HG02642 (cell line): Measurements from ENCODE around the gene SLC66A3.

Source experiments
- ATAC-seq: cut with Tn5 transposase; IDR thresholded peaks from one replicate; pipeline ENCODE4 v1.9.1; 2021; ENCODE audit warnings: mild to moderate bottlenecking; ENCODE audit not compliant: unreplicated experiment, poor library complexity

SLC66A3 gene

DNA sequence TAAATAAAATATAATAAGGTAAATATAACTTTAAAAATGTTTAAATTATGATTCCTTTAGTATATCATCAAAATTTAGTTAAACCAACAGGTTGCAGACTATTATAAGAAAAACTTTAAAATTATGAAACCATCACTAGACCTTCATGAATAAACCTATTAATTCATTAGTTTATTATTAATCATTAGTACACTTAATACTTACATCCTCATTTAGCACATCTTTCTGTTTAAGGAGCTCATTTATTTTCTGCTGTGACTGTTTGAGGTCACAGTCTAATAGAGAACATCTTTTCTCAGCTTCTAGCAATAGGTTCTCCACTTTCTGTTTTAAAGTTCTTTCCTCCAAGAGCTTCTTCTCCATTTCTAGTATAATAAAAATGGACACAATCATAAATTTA, 52.8 kb downstream of the SLC66A3 start:
- no peak for ATAC-seq

DNA sequence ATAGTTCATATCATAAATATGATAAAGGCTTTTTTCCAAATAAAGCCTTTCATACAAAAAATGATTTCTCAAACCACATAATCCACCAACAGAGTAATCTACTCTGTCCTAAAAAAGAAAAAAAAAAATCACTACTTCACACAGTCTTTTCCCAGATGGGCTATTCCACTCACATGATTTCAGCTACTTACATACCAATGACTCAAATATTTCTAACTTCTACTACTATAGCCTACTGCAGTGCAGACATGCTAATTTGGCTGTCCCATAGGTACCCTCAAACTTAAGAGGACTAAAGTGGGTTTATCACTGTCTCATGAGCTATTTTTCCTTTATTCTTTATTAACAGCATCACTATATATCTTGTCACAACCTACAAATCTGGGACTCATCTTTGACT, 57.4 kb downstream of the SLC66A3 start:
- ATAC-seq = no peak

DNA sequence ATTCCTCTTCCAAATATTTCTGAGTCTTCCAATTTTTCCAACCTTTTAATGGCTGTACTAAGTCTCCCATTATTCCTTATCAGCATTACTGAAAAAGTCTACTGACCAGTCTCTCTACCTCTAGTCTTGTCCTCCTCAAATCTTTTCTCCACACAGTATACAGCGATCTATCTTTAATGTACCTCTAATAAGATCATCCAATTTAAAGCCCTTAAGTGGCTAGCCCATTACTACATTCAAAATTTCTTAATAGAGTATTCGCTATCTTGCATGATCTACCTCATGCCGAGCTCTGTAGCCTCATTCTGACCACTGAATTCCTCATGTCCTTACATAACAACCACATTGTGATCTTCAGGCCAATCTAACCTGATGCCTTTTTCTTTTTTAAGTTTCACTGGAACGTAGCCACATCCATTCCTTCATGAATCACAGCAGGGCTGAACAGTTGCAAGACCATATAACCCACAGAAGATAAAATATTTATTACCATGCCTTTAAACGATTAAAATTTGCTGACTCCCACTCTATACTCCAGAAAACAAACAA, 57.9 kb downstream of the SLC66A3 start:
- no peak for ATAC-seq

DNA sequence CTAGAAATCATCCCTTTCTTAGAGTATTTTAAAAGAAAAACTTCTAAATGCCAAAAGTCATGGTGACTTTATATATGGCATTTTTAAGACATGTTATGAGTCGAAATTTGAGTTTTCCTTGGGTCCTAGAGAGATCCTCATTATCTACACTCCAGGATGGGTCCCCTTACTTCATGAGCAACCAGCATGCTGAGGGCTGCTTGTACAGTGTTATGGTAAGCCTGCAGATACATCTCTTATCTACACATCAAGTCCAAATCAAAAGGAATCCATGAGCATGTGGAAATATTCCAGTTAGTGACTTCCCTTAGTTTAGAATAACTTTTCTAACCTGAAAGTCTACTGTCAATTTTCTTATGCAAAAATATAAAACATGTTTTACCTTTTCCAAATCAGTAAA, 58.7 kb downstream of the SLC66A3 start:
- ATAC-seq = no peak

DNA sequence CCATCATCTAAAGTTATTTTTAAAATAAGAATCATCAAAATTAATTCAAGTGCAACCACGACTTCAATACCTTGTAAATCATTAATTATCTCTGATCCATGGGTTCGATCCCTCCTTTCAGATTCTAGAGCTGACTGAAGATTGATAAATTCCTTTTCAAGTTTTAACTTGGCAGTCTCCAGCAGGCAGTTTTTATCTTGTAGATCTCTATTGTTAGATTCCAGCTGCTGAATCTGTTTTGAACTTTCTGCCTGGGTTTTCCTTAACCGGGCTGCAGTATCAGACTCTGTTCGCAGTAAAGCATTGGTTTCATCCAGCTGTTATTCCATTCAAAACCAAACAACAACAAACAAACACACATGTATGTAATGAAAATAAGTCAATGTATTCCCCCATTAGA, 59.5 kb downstream of the SLC66A3 start:
- no peak for ATAC-seq

DNA sequence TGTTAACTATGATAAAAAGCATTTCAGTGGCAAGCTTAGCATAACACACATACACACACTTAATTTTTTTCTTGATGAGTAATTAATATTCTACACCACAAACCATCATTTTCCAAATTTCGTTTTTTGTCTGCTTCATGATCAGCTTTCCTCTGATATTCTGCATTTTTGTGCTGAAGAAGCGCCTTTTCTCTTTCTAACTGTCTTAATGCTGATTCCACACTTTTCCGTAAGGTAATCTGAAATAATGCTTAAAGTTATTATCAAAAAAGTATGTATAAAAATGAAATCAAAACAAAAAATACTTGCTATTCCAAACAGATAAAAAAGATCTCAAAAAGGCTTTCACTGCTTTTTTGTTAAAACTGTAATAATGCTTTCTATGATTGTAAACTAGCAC, 60.1 kb downstream of the SLC66A3 start:
- ATAC-seq = no peak

DNA sequence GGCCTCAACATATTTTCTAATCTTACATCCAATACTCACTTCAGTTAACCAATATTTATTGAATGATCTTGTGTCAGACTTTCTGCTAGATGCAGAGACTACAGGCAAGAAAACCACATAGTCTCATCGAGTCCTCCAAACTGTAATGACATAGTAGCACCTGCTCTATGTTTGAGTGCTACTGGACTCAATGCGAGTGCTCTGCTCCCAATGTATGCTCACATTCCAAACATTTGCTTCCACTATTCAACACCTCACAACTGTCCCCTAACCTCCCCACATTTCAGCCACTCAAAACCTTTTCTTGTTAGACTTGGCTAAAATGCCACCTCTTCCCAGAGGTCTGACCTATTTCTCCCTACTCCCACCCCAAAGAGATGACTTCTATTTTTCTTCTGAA, 65.2 kb downstream of the SLC66A3 start:
- ATAC-seq = no peak

DNA sequence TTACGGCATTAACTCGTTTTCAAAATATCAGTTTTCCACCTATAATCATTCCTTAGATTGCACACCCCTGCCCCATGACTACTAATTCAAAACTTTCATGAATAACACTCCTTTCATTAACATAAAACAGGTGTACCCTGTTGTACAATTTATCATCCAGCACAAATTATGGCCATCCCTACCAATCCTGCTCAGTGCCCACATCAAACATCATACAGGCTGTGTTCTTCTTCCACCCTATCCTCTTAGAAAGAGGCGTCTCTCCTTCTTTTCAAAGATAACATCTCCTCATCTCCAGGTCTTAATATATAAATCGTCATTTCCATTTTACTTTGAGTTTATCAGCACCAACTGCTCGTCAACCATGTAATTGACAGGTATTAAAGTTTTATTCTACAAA, 67.6 kb downstream of the SLC66A3 start:
- ATAC-seq = no peak

DNA sequence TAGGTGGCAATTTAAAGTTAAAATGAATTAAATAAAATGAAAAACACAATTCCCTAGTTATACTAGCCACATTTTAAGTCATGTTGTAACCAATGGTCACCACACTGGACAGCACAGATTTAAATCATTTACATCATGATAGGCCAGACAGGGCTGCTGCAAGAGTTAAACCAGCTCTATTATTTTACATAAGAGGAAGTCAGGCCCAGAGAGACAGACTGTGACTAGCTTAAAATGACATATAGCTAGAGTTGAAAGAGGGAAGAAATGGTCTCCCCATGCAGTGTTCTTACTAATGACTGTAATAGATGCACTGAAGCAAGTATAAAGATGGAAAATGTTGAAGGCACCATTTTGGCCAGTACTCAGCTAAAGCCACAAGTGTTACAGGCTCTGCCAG, 69.6 kb downstream of the SLC66A3 start:
- ATAC-seq = no peak

DNA sequence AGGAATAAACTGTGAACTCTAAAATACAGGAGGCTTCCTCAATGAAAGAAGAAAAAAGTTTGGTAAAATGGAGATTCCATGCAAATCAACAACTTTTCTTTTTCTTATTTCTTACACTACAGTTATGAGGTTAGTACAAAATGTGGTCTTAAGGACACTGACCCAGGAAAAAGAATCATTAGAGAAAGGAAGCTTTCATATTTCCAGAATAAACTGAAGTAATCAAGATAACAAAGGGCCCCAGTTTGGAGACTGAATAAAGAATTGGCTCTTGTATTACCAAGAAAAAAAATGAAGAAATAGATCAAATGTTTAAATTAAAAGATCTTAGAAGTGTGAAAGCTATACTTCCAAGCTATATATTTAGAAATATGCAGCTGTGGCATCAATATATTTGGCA, 72.3 kb downstream of the SLC66A3 start:
- ATAC-seq = no peak
